Liver (tissue), 9 donors: Measurements from ENCODE around the gene LNX2. TPM values are rescaled to one million over a fixed set of nuclear protein-coding genes. Genes with fewer than 3 reads are reported as not detected.

ENCODE experiments used
- DNase-seq: peaks from one replicate; pipeline ENCODE4 v3.0.0-alpha.2; 2017; ENCODE audit warnings: low spot score
- H3K27ac ChIP-seq, 2 donors: one replicate each; pipeline ENCODE4 v1.7.0; 2013; ENCODE audit warnings: inconsistent platforms in 2 of 2, low read length in 2 of 2, control low read depth in 1 of 2, low read depth in 1 of 2, mild to moderate bottlenecking in 1 of 2
- H3K27me3 ChIP-seq, 4 donors: one replicate each; pipeline versions ENCODE4 v1.6.1 to v1.7.0; 2013; ENCODE audit warnings: low read length in 3 of 4, inconsistent platforms in 1 of 4, mild to moderate bottlenecking in 1 of 4, moderate library complexity in 1 of 4; ENCODE audit not compliant: control insufficient read depth in 4 of 4, insufficient read depth in 4 of 4
- H3K36me3 ChIP-seq, 4 donors: one replicate each; pipeline versions ENCODE4 v1.6.1 to v1.7.0; 2013; ENCODE audit warnings: low read length in 3 of 4, mild to moderate bottlenecking in 3 of 4, low read depth in 1 of 4, moderate library complexity in 1 of 4; ENCODE audit not compliant: control insufficient read depth in 4 of 4, insufficient read depth in 3 of 4
- H3K4me1 ChIP-seq, 4 donors: one replicate each; pipeline versions ENCODE4 v1.6.1 to v1.7.0; 2013; ENCODE audit warnings: low read length in 3 of 4, mild to moderate bottlenecking in 3 of 4, moderate library complexity in 1 of 4; ENCODE audit not compliant: control insufficient read depth in 4 of 4, insufficient read depth in 4 of 4
- H3K4me3 ChIP-seq, 3 donors: one replicate each; pipeline versions ENCODE4 v1.6.1 to v1.7.0; 2013; ENCODE audit warnings: low read length in 3 of 3, control low read depth in 1 of 3, low read depth in 1 of 3, mild to moderate bottlenecking in 1 of 3
- H3K9ac ChIP-seq, 2 donors: one replicate each; pipeline ENCODE4 v1.7.0; 2013; ENCODE audit warnings: low read length in 2 of 2, mild to moderate bottlenecking in 2 of 2, moderate library complexity in 2 of 2, control low read depth in 1 of 2, low read depth in 1 of 2
- H3K9me3 ChIP-seq, 4 donors: one replicate each; pipeline versions ENCODE4 v1.6.1 to v1.7.0; 2013; ENCODE audit warnings: low read length in 3 of 4; ENCODE audit not compliant: control insufficient read depth in 4 of 4
- ATF3 ChIP-seq: IDR thresholded peaks from 2 replicates; pipeline ENCODE4 v1.6.1; 2016; ENCODE audit warnings: antibody characterized with exemption
- EGR1 ChIP-seq, 2 donors: IDR thresholded peaks; 2 replicates each; pipeline ENCODE4 v1.6.1; 2016 to 2018; ENCODE audit warnings: antibody characterized with exemption in 2 of 2, low read depth in 2 of 2
- FOXA2 ChIP-seq: IDR thresholded peaks from 2 replicates; pipeline ENCODE4 v1.6.1; 2016; ENCODE audit warnings: antibody characterized with exemption
- HNF4A ChIP-seq, 2 donors: conservative IDR thresholded peaks; 2 replicates each; pipeline ENCODE4 v1.6.1; 2016; ENCODE audit warnings: antibody characterized with exemption in 2 of 2, mild to moderate bottlenecking in 2 of 2
- JUND ChIP-seq, 2 donors: IDR thresholded peaks; 2 replicates each; pipeline ENCODE4 v1.6.1; 2016; ENCODE audit warnings: antibody characterized with exemption in 2 of 2
- MAX ChIP-seq: IDR thresholded peaks from 2 replicates; pipeline ENCODE4 v1.6.1; 2016; ENCODE audit warnings: antibody characterized with exemption
- RAD21 ChIP-seq, 2 donors: IDR thresholded peaks; 2 replicates each; pipeline ENCODE4 v1.6.1; 2016; ENCODE audit warnings: antibody characterized with exemption in 2 of 2, mild to moderate bottlenecking in 2 of 2
- SP1 ChIP-seq: IDR thresholded peaks from 2 replicates; pipeline ENCODE4 v1.6.1; 2018; ENCODE audit warnings: antibody characterized with exemption, mild to moderate bottlenecking
- TAF1 ChIP-seq: conservative IDR thresholded peaks from 2 replicates; pipeline ENCODE4 v1.6.1; 2016; ENCODE audit warnings: antibody characterized with exemption, mild to moderate bottlenecking
- YY1 ChIP-seq: IDR thresholded peaks from 2 replicates; pipeline ENCODE4 v1.6.1; 2016; ENCODE audit warnings: antibody characterized with exemption, mild to moderate bottlenecking
- ZBTB33 ChIP-seq: IDR thresholded peaks from 2 replicates; pipeline ENCODE4 v1.6.1; 2016; ENCODE audit warnings: antibody characterized with exemption
- WGBS: extraction: QIAGEN DNeasy Blood & Tissue Kit; methylation state at CpG from one replicate; pipeline ENCODE4 v1.1.7; 2013; 5-methylcytosine and 5-hydroxymethylcytosine counted together
- polyA plus RNA-seq, 2 donors: library from polyadenylated mRNA; stranded (reverse) in 1 of 2; unstranded in 1 of 2; fragments of 200-250 nt in 1 of 2; fragments of >200 nt in 1 of 2; fragmentation: Nextera tagmentation in 1 of 2; extraction: Ambion mirVana in 1 of 2; gene quantifications; one replicate each; pipeline versions ENCODE4 v1.2.1 to v1.2.3, GENCODE V29; 2013 to 2015
- total RNA-seq, 2 donors: library from RNA; depleted of rRNA; stranded (reverse); fragments of >200 nt; gene quantifications; one replicate each; pipeline ENCODE4 v1.2.3, GENCODE V29; 2014
- donor health status: healthy.
- donor health status: healthy.
- donor health status: healthy.
- donor health status: healthy.
- donor health status: healthy.

Gene LNX2
- total and polyA plus RNA-seq, 4 donors: 6.2 to 25.9 (median 13.3) TPM

- no peak for DNase-seq
- Histone ChIP-seq H3K9me3 (no peaks in the 10 kb centered on the region), H3K36me3 (no peaks in the 10 kb centered on the region), H3K27ac (no peak overlapping the region), H3K4me1 (no peaks in the 10 kb centered on the region), H3K4me3 (no peak overlapping the region), H3K9ac (no peak overlapping the region), H3K27me3 (no peaks in the 10 kb centered on the region)
- TF ChIP-seq YY1: no peak
- 89% methylated on average over 13 of the region's 13 CpGs for WGBS
These were observed 119.4 kb downstream of the LNX2 start for GRCh38 chr13:27500806-27501534.

GRCh38 chr13:27497563-27498230, 122.6 kb downstream of the LNX2 start:
- no peak for TF ChIP-seq JUND (IDR thresholded peaks at IDR 0.05)
- WGBS: 95% methylated on average over 11 of the region's 11 CpGs
- Histone ChIP-seq H3K9ac (no peak overlapping the region), H3K36me3 (no peaks in the 10 kb centered on the region), H3K9me3 (no peaks in the 10 kb centered on the region), H3K27me3 (no peaks in the 10 kb centered on the region), H3K27ac (no peak overlapping the region), H3K4me1 (no peaks in the 10 kb centered on the region), H3K4me3 (no peak overlapping the region)
- no peak for DNase-seq

- WGBS: 74% methylated on average over 10 of the region's 10 CpGs
- H3K4me1 ChIP-seq: no peaks in the 10 kb centered on the region
- H3K27ac ChIP-seq: no peak overlapping the region
These were observed 123.6 kb downstream of the LNX2 start for GRCh38 chr13:27496536-27497273.

GRCh38 chr13:27496006-27496405, 124.3 kb downstream of the LNX2 start:
- WGBS: 79% methylated on average over 4 of the region's 4 CpGs
- DNase-seq: no peak
- H3K27ac ChIP-seq: no peak overlapping the region
- H3K4me3 ChIP-seq: no peak overlapping the region
- no peak overlapping the region for H3K9ac ChIP-seq
- no peaks in the 10 kb centered on the region for H3K27me3 ChIP-seq
- no peaks in the 10 kb centered on the region for H3K9me3 ChIP-seq
- no peak for TF ChIP-seq EGR1 (IDR thresholded peaks at IDR 0.05; ENCODE audit: low read depth in 2 of 2)
- TF ChIP-seq RAD21 (IDR thresholded peaks at IDR 0.05): no peak
- TF ChIP-seq MAX: no peak
- TF ChIP-seq ATF3: no peak
- no peak for TF ChIP-seq TAF1
- no peaks in the 10 kb centered on the region for H3K36me3 ChIP-seq
- H3K4me1 ChIP-seq: no peaks in the 10 kb centered on the region

More at GRCh38 chr13:27496536-27497273, 123.6 kb downstream of the LNX2 start:
- no peak for TF ChIP-seq ZBTB33
- TF ChIP-seq FOXA2: no peak
- no peak for TF ChIP-seq SP1
- TF ChIP-seq HNF4A (conservative IDR thresholded peaks at IDR 0.05): no peak
- DNase-seq: no peak
- Histone ChIP-seq H3K9ac (no peak overlapping the region), H3K36me3 (no peaks in the 10 kb centered on the region), H3K4me3 (no peak overlapping the region), H3K27me3 (no peaks in the 10 kb centered on the region), H3K9me3 (no peaks in the 10 kb centered on the region)
